ENCODE results near the gene TUBD1. TPM values are rescaled to one million over a fixed set of nuclear protein-coding genes. Genes with fewer than 3 reads are reported as not detected.
A peak's percentile ranks its signal among the peaks of the same experiment; 100 is the strongest.

The TUBD1 gene
- total and polyA plus RNA-seq, 2 of the 13 experiments (the other 11 are each of a cell fraction or from before 2014, with no cell fraction given), result 18.2 to 25.9 TPM

DNA sequence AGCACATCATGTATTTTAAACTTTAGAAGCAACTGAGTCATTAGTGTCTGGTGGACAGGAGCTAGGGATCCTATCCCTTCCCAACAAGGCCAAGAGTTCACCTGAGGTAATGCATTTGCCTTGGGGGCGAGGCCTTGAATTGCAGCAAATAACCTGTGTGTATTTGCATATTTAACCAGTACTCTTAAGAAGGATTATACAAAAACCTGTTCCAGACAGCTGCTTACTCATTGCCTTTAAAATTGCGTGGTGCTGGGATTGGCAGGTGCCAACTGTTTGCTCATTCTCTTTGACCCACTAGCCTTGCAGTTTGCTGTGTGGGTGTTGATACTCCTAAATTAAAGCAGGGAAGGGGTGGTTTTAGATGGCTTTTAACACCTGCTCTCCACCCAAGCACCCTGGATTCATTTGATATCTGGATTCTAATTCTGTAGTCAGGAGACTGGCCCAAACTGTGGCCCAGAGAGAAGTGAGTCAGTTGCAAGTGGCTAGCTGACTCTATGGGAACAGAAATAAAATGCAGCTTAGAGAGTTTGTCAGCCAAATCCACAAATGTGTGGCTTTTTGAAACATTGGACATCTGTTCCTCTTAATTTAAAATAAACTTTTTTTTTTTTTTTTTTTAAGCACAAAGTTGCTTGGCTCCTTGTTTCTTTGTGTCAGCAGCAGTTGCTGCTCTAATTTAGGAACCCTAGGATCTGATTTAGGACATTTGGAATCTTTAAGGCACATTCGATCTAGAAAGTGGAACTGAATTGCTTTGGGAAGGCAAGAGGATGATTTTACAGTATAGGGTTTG lies 46.9 kb downstream of the TUBD1 start (continued):
- TF ChIP-seq, protein P1, sequence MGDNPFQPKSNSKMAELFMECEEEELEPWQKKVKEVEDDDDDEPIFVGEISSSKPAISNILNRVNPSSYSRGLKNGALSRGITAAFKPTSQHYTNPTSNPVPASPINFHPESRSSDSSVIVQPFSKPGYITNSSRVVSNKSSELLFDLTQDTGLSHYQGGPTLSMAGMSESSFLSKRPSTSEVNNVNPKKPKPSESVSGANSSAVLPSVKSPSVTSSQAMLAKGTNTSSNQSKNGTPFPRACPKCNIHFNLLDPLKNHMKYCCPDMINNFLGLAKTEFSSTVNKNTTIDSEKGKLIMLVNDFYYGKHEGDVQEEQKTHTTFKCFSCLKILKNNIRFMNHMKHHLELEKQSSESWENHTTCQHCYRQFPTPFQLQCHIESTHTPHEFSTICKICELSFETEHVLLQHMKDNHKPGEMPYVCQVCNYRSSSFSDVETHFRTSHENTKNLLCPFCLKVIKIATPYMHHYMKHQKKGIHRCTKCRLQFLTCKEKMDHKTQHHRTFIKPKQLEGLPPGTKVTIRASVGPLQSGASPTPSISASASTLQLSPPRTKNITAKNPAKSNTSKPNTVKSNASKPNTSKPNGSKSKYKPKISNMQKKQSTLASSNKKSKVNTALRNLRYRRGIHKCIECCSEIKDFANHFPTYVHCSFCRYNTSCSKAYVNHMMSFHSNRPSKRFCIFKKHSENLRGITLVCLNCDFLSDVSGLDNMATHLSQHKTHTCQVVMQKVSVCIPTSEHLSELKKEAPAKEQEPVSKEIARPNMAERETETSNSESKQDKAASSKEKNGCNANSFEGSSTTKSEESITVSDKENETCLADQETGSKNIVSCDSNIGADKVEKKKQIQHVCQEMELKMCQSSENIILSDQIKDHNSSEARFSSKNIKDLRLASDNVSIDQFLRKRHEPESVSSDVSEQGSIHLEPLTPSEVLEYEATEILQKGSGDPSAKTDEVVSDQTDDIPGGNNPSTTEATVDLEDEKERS (CRISPR knock-in tag; IDR thresholded peaks at IDR 0.05), result no peak
- no peak for TF ChIP-seq ZBTB7B (CRISPR knock-in tag; IDR thresholded peaks at IDR 0.05)
- TF ChIP-seq POLR2G (IDR thresholded peaks at IDR 0.05; ENCODE audit: low read depth, low read length), result peak; percentile 83
- no peak for TF ChIP-seq ZNF383 (CRISPR knock-in tag; IDR thresholded peaks at IDR 0.05; ENCODE audit: borderline replicate concordance)
- TF ChIP-seq GPN1 (CRISPR knock-in tag; IDR thresholded peaks at IDR 0.05; ENCODE audit: borderline replicate concordance), result no peak
- TF ChIP-seq ZNF3 (CRISPR knock-in tag; IDR thresholded peaks at IDR 0.05), result no peak; the same call in 1 of the 2 replicates
- TF ChIP-seq, protein P2, sequence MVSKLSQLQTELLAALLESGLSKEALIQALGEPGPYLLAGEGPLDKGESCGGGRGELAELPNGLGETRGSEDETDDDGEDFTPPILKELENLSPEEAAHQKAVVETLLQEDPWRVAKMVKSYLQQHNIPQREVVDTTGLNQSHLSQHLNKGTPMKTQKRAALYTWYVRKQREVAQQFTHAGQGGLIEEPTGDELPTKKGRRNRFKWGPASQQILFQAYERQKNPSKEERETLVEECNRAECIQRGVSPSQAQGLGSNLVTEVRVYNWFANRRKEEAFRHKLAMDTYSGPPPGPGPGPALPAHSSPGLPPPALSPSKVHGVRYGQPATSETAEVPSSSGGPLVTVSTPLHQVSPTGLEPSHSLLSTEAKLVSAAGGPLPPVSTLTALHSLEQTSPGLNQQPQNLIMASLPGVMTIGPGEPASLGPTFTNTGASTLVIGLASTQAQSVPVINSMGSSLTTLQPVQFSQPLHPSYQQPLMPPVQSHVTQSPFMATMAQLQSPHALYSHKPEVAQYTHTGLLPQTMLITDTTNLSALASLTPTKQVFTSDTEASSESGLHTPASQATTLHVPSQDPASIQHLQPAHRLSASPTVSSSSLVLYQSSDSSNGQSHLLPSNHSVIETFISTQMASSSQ (IDR thresholded peaks at IDR 0.05; ENCODE audit: low read depth), result 0 out of 2 replicates have a peak, but pooled peaks have one; percentile 32
- TF ChIP-seq, protein P2 (CRISPR knock-in tag; IDR thresholded peaks at IDR 0.05; ENCODE audit: borderline replicate concordance), result no peak
- no peak for TF ChIP-seq RBAK (CRISPR knock-in tag; IDR thresholded peaks at IDR 0.05)
- TF ChIP-seq, protein P3, sequence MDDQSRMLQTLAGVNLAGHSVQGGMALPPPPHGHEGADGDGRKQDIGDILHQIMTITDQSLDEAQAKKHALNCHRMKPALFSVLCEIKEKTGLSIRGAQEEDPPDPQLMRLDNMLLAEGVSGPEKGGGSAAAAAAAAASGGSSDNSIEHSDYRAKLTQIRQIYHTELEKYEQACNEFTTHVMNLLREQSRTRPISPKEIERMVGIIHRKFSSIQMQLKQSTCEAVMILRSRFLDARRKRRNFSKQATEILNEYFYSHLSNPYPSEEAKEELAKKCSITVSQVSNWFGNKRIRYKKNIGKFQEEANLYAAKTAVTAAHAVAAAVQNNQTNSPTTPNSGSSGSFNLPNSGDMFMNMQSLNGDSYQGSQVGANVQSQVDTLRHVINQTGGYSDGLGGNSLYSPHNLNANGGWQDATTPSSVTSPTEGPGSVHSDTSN (CRISPR knock-in tag; IDR thresholded peaks at IDR 0.05; ENCODE audit: borderline replicate concordance), result no peak
- TF ChIP-seq ZFP37 (CRISPR knock-in tag; IDR thresholded peaks at IDR 0.05; ENCODE audit: borderline replicate concordance), result no peak
- TF ChIP-seq SRSF9 (IDR thresholded peaks at IDR 0.05; ENCODE audit: borderline replicate concordance, insufficient read depth, low read depth, low read length, poor library complexity, severe bottlenecking), result no peak
- TF ChIP-seq ZNF44 (CRISPR knock-in tag; IDR thresholded peaks at IDR 0.05), result no peak; the same call in 1 of the 2 replicates
- no peak for TF ChIP-seq MTA3 (CRISPR knock-in tag; IDR thresholded peaks at IDR 0.05)
- TF ChIP-seq JUND (CRISPR knock-in tag; IDR thresholded peaks at IDR 0.05), result no peak; the same call in 1 of the 2 replicates
- TF ChIP-seq, protein P4, sequence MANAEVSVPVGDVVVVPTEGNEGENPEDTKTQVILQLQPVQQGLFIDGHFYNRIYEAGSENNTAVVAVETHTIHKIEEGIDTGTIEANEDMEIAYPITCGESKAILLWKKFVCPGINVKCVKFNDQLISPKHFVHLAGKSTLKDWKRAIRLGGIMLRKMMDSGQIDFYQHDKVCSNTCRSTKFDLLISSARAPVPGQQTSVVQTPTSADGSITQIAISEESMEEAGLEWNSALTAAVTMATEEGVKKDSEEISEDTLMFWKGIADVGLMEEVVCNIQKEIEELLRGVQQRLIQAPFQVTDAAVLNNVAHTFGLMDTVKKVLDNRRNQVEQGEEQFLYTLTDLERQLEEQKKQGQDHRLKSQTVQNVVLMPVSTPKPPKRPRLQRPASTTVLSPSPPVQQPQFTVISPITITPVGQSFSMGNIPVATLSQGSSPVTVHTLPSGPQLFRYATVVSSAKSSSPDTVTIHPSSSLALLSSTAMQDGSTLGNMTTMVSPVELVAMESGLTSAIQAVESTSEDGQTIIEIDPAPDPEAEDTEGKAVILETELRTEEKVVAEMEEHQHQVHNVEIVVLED (CRISPR knock-in tag; IDR thresholded peaks at IDR 0.05; ENCODE audit: borderline replicate concordance), result no peak
- TF ChIP-seq SP5 (CRISPR knock-in tag; IDR thresholded peaks at IDR 0.05; ENCODE audit: borderline replicate concordance, low read depth), result peak; percentile 24; the same call in 1 of the 2 replicates
- no peak for TF ChIP-seq ZSCAN20 (CRISPR knock-in tag; IDR thresholded peaks at IDR 0.05; ENCODE audit: borderline replicate concordance)
- TF ChIP-seq ZNF747 (CRISPR knock-in tag; IDR thresholded peaks at IDR 0.05; ENCODE audit: borderline replicate concordance), result no peak
